AG10803 (cell line): ENCODE measurements around the gene GRIK3.

Experiments used
- DNase-seq: peaks from one replicate; pipeline ENCODE4 v3.0.0; 2010; ENCODE audit warnings: low read depth
- H3K4me3 ChIP-seq: 2 replicates; pipeline ENCODE4 v1.5.1; 2011; ENCODE audit warnings: mild to moderate bottlenecking, low read length, control low read depth
- CTCF ChIP-seq: conservative IDR thresholded peaks from 2 replicates; pipeline ENCODE4 v1.5.1; 2011; ENCODE audit warnings: mild to moderate bottlenecking, low read length, control low read depth, inconsistent platforms

The GRIK3 gene

GRCh38 chr1:36989241-36989640 lies 45.1 kb downstream of the GRIK3 start:
- no peak for DNase-seq
- TF ChIP-seq CTCF, result no peak
- H3K4me3 ChIP-seq, result no peak overlapping the region

GRCh38 chr1:36988741-36989193 lies 45.5 kb downstream of the GRIK3 start:
- no peak for TF ChIP-seq CTCF
- no peak for DNase-seq
- H3K4me3 ChIP-seq, result no peak overlapping the region

GRCh38 chr1:36988321-36988720 lies 46.0 kb downstream of the GRIK3 start:
- DNase-seq, result no peak
- no peak for TF ChIP-seq CTCF
- no peak overlapping the region for H3K4me3 ChIP-seq

- no peak for TF ChIP-seq CTCF
- H3K4me3 ChIP-seq, result no peak overlapping the region
- DNase-seq, result no peak
Measured at GRCh38 chr1:36987276-36987675, 47.0 kb downstream of the GRIK3 start.

GRCh38 chr1:36986241-36986985 lies 47.9 kb downstream of the GRIK3 start:
- TF ChIP-seq CTCF, result no peak

GRCh38 chr1:36984675-36985074 lies 49.6 kb downstream of the GRIK3 start:
- no peak overlapping the region for H3K4me3 ChIP-seq
- DNase-seq, result no peak
- no peak for TF ChIP-seq CTCF

More at GRCh38 chr1:36986241-36986985, 47.9 kb downstream of the GRIK3 start:
- no peak for DNase-seq
- no peak overlapping the region for H3K4me3 ChIP-seq

GRCh38 chr1:36984026-36984425 lies 50.3 kb downstream of the GRIK3 start:
- DNase-seq, result no peak
- H3K4me3 ChIP-seq, result no peak overlapping the region
- no peak for TF ChIP-seq CTCF
